Stimulated activated naive B cell treated with anti-CD40 and anti-IgM and Interleukin-4, amounts not matched to agents 10 μg/mL and 1 μg/mL and 100 μg/mL, for 72 hours (primary cell): ENCODE data around the gene FLVCR1.
"Not testable (repeated sequence)": the region's sequence is repeated elsewhere in the genome, so short reads cannot be mapped to it uniquely, and the experiment has no call there.

Source experiments
- ATAC-seq, 2 donors: fragments of 150-1000 bp; cut with Tn5 transposase; replicated peaks; 2 replicates each; pipeline ENCODE4 v1.10.0; 2021; ENCODE audit warnings: moderate library complexity in 1 of 2
- DNase-seq: peaks from one replicate; pipeline ENCODE4 v3.0.0; 2021
- H3K27ac Mint-ChIP-seq: one replicate; pipeline ENCODE4 v1.8.0; 2022; ENCODE audit warnings: mild to moderate bottlenecking, mixed read lengths
- H3K27me3 Mint-ChIP-seq, 2 donors: one replicate each; pipeline ENCODE4 v1.8.0; 2022; ENCODE audit warnings: mixed read lengths in 2 of 2
- H3K36me3 Mint-ChIP-seq, 2 donors: one replicate each; pipeline ENCODE4 v1.8.0; 2022; ENCODE audit warnings: mixed read lengths in 2 of 2, mild to moderate bottlenecking in 1 of 2
- H3K4me1 Mint-ChIP-seq, 2 donors: one replicate each; pipeline ENCODE4 v1.8.0; 2022; ENCODE audit warnings: mixed read lengths in 2 of 2, mild to moderate bottlenecking in 1 of 2
- H3K4me3 Mint-ChIP-seq, 2 donors: one replicate each; pipeline ENCODE4 v1.8.0; 2022; ENCODE audit warnings: mild to moderate bottlenecking in 2 of 2, mixed read lengths in 2 of 2, moderate library complexity in 1 of 2
- H3K9me3 Mint-ChIP-seq, 2 donors: one replicate each; pipeline ENCODE4 v1.8.0; 2022; ENCODE audit warnings: mixed read lengths in 2 of 2, mild to moderate bottlenecking in 1 of 2

The FLVCR1 gene

GRCh38 chr1:212879947-212880690 is 22.0 kb downstream of the FLVCR1 start:
- no peaks in the 10 kb centered on the region for H3K27me3 Mint-ChIP-seq
- H3K27ac Mint-ChIP-seq, result no peak overlapping the region
- peaks cover 2 to 6% of the 10 kb centered on the region in 2 donors for H3K4me1 Mint-ChIP-seq
- H3K9me3 Mint-ChIP-seq, result no peaks in the 10 kb centered on the region
- ATAC-seq (no peak), DNase-seq (no peak)
- H3K36me3 Mint-ChIP-seq, result peaks cover 26 to 38% of the 10 kb centered on the region in 2 donors
- H3K4me3 Mint-ChIP-seq, result no peak overlapping the region

- no peaks in the 10 kb centered on the region for H3K27me3 Mint-ChIP-seq
- no peak for DNase-seq
- H3K27ac Mint-ChIP-seq, result no peak overlapping the region
- peaks cover 27 to 39% of the 10 kb centered on the region in 2 donors for H3K36me3 Mint-ChIP-seq
- no peak for ATAC-seq
- H3K9me3 Mint-ChIP-seq, result no peaks in the 10 kb centered on the region
- H3K4me1 Mint-ChIP-seq, result no peaks in the 10 kb centered on the region
- H3K4me3 Mint-ChIP-seq, result no peak overlapping the region
Observed at GRCh38 chr1:212884592-212884991, 26.5 kb downstream of the FLVCR1 start.

- DNase-seq, result no peak
- no peaks in the 10 kb centered on the region for H3K27me3 Mint-ChIP-seq
- no peaks in the 10 kb centered on the region for H3K4me1 Mint-ChIP-seq
- H3K9me3 Mint-ChIP-seq, result no peaks in the 10 kb centered on the region
- no peak overlapping the region for H3K4me3 Mint-ChIP-seq
- no peak overlapping the region for H3K27ac Mint-ChIP-seq
- peaks cover 51 to 62% of the 10 kb centered on the region in 2 donors for H3K36me3 Mint-ChIP-seq
- no peak for ATAC-seq
Observed at GRCh38 chr1:212892108-212892507, 34.0 kb downstream of the FLVCR1 start.

- H3K36me3 Mint-ChIP-seq, result peaks cover 36 to 52% of the 10 kb centered on the region in 2 donors
- peak overlapping the region; percentile 6 for H3K27ac Mint-ChIP-seq
- no peak for ATAC-seq
- no peaks in the 10 kb centered on the region for H3K27me3 Mint-ChIP-seq
- H3K9me3 Mint-ChIP-seq, result peaks cover 13 to 23% of the 10 kb centered on the region in 2 donors
- H3K4me3 Mint-ChIP-seq, result no peak overlapping the region
- H3K4me1 Mint-ChIP-seq, result no peaks in the 10 kb centered on the region
- no peak for DNase-seq
Observed at GRCh38 chr1:212899845-212900244, 41.8 kb downstream of the FLVCR1 start.

- Mint-ChIP-seq H3K4me3 (no peak overlapping the region), H3K27me3 (no peaks in the 10 kb centered on the region), H3K9me3 (peaks cover 13 to 23% of the 10 kb centered on the region in 2 donors), H3K4me1 (no peaks in the 10 kb centered on the region), H3K36me3 (peaks cover 29 to 46% of the 10 kb centered on the region in 2 donors), H3K27ac (no peak overlapping the region)
- DNase-seq (no peak), ATAC-seq (no peak)
Observed at GRCh38 chr1:212901290-212901689, 43.2 kb downstream of the FLVCR1 start.

GRCh38 chr1:212902054-212902453 is 44.0 kb downstream of the FLVCR1 start:
- peaks cover 13 to 23% of the 10 kb centered on the region in 2 donors for H3K9me3 Mint-ChIP-seq
- H3K4me3 Mint-ChIP-seq, result no peak overlapping the region
- DNase-seq, result no peak
- peaks cover 28 to 42% of the 10 kb centered on the region in 2 donors for H3K36me3 Mint-ChIP-seq
- no peak for ATAC-seq
- H3K27ac Mint-ChIP-seq, result no peak overlapping the region
- no peaks in the 10 kb centered on the region for H3K4me1 Mint-ChIP-seq
- H3K27me3 Mint-ChIP-seq, result no peaks in the 10 kb centered on the region

GRCh38 chr1:212903664-212904063 is 45.6 kb downstream of the FLVCR1 start:
- peaks cover 13 to 23% of the 10 kb centered on the region in 2 donors for H3K9me3 Mint-ChIP-seq
- ATAC-seq, result no peak
- no peaks in the 10 kb centered on the region for H3K4me1 Mint-ChIP-seq
- peaks cover 24 to 29% of the 10 kb centered on the region in 2 donors for H3K36me3 Mint-ChIP-seq
- H3K27ac Mint-ChIP-seq, result no peak overlapping the region
- no peak overlapping the region for H3K4me3 Mint-ChIP-seq
- H3K27me3 Mint-ChIP-seq, result peaks cover 4 to 6% of the 10 kb centered on the region in 2 donors
- DNase-seq, result no peak

- not testable (repeated sequence) for DNase-seq, H3K27me3 Mint-ChIP-seq, H3K9me3 Mint-ChIP-seq, ATAC-seq, H3K27ac Mint-ChIP-seq, H3K4me1 Mint-ChIP-seq, H3K4me3 Mint-ChIP-seq, H3K36me3 Mint-ChIP-seq
Observed at GRCh38 chr1:212908071-212908470, 50.0 kb downstream of the FLVCR1 start.

- no peak for DNase-seq
- no peak overlapping the region for H3K4me3 Mint-ChIP-seq
- ATAC-seq, result no peak
- no peaks in the 10 kb centered on the region for H3K4me1 Mint-ChIP-seq
- no peak overlapping the region for H3K27ac Mint-ChIP-seq
- peaks cover 0 to 1% of the 10 kb centered on the region in 2 donors for H3K36me3 Mint-ChIP-seq
- H3K27me3 Mint-ChIP-seq, result peaks cover 4 to 6% of the 10 kb centered on the region in 2 donors
- peaks cover 0 to 2% of the 10 kb centered on the region in 2 donors for H3K9me3 Mint-ChIP-seq
Observed at GRCh38 chr1:212908971-212909370, 50.9 kb downstream of the FLVCR1 start.

GRCh38 chr1:212909652-212910063 is 51.6 kb downstream of the FLVCR1 start:
- no peaks in the 10 kb centered on the region for H3K9me3 Mint-ChIP-seq
- H3K27ac Mint-ChIP-seq, result no peak overlapping the region
- no peak overlapping the region for H3K4me3 Mint-ChIP-seq

GRCh38 chr1:212910213-212910612 is 52.1 kb downstream of the FLVCR1 start:
- not testable (repeated sequence) for DNase-seq, H3K4me3 Mint-ChIP-seq, H3K27me3 Mint-ChIP-seq, H3K9me3 Mint-ChIP-seq, H3K36me3 Mint-ChIP-seq, ATAC-seq, H3K27ac Mint-ChIP-seq, H3K4me1 Mint-ChIP-seq

More at GRCh38 chr1:212909652-212910063, 51.6 kb downstream of the FLVCR1 start:
- peaks cover 0 to 1% of the 10 kb centered on the region in 2 donors for H3K36me3 Mint-ChIP-seq
- no peak for ATAC-seq
- DNase-seq, result no peak
- H3K27me3 Mint-ChIP-seq, result peaks cover 4 to 6% of the 10 kb centered on the region in 2 donors
- H3K4me1 Mint-ChIP-seq, result no peaks in the 10 kb centered on the region

GRCh38 chr1:212913638-212914037 is 55.6 kb downstream of the FLVCR1 start:
- ATAC-seq, DNase-seq, H3K36me3 Mint-ChIP-seq, H3K27ac Mint-ChIP-seq, H3K4me3 Mint-ChIP-seq, H3K9me3 Mint-ChIP-seq: not testable (repeated sequence)
- Mint-ChIP-seq H3K4me1 (peaks cover 8 to 17% of the 10 kb centered on the region in 2 donors), H3K27me3 (peaks cover 14 to 24% of the 10 kb centered on the region in 2 donors)

- H3K4me3 Mint-ChIP-seq, H3K36me3 Mint-ChIP-seq, H3K27ac Mint-ChIP-seq, H3K9me3 Mint-ChIP-seq, DNase-seq, ATAC-seq: not testable (repeated sequence)
- peaks cover 8 to 17% of the 10 kb centered on the region in 2 donors for H3K4me1 Mint-ChIP-seq
- peaks cover 14 to 25% of the 10 kb centered on the region in 2 donors for H3K27me3 Mint-ChIP-seq
Observed at GRCh38 chr1:212914110-212914509, 56.0 kb downstream of the FLVCR1 start.

- no peak for ATAC-seq
- H3K9me3 Mint-ChIP-seq, result no peaks in the 10 kb centered on the region
- DNase-seq, result no peak
- H3K4me3 Mint-ChIP-seq, result no peak overlapping the region
- H3K4me1 Mint-ChIP-seq, result peaks cover 8 to 17% of the 10 kb centered on the region in 2 donors
- H3K27ac Mint-ChIP-seq, result no peak overlapping the region
- no peaks in the 10 kb centered on the region for H3K36me3 Mint-ChIP-seq
- peaks cover 14 to 25% of the 10 kb centered on the region in 2 donors for H3K27me3 Mint-ChIP-seq
Observed at GRCh38 chr1:212914789-212915188, 56.7 kb downstream of the FLVCR1 start.
